PFSK-1 (cell line): Measurements from ENCODE around the gene NUDT16L1.

Source experiments
- FOXP2 ChIP-seq: optimal IDR thresholded peaks from 2 replicates; pipeline ENCODE3; 2011; ENCODE audit warnings: borderline replicate concordance, control low read depth, inconsistent platforms; ENCODE audit not compliant: insufficient read depth; ENCODE audit errors: extremely low read length, extremely low read depth
- POLR2AphosphoS5 ChIP-seq: IDR thresholded peaks from 2 replicates; pipeline ENCODE4 v1.6.1; 2012; ENCODE audit warnings: low read depth, mild to moderate bottlenecking, control low read depth, low read length, moderate library complexity
- REST ChIP-seq, 2 experiments: IDR thresholded peaks; 2 replicates each; pipeline versions ENCODE4 v1.6.1 to v1.8.0; 2011 to 2012; ENCODE audit warnings: low read depth in 2 of 2, low read length in 2 of 2, control low read depth in 1 of 2, inconsistent platforms in 1 of 2, mild to moderate bottlenecking in 1 of 2, moderate library complexity in 1 of 2; ENCODE audit not compliant: insufficient read depth in 1 of 2
- SIN3A ChIP-seq: IDR thresholded peaks from 2 replicates; pipeline ENCODE4 v1.6.1; 2012; ENCODE audit warnings: mild to moderate bottlenecking, low read length, moderate library complexity, borderline replicate concordance; ENCODE audit not compliant: insufficient read depth
- TAF1 ChIP-seq: IDR thresholded peaks from 2 replicates; pipeline ENCODE4 v1.6.1; 2012; ENCODE audit warnings: low read length, control low read depth, borderline replicate concordance; ENCODE audit not compliant: insufficient read depth

GRCh38 chr16:4648917-4649316 is 44.4 kb upstream of the NUDT16L1 start:
- TF ChIP-seq TAF1: no peak
- no peak for TF ChIP-seq FOXP2
- no peak for TF ChIP-seq SIN3A
- no peak for TF ChIP-seq POLR2AphosphoS5
- TF ChIP-seq REST (IDR thresholded peaks at IDR 0.05; ENCODE audit: insufficient read depth in 1 of 2, low read depth in 2 of 2, low read length in 2 of 2): no peak
